ES-I3 (cell line): ENCODE results near the gene JMY.

Source experiments
- H3K36me3 ChIP-seq: 2 replicates; pipeline ENCODE4 v1.6.1; 2013; ENCODE audit warnings: mild to moderate bottlenecking, low read length, control low read depth, moderate library complexity; ENCODE audit not compliant: insufficient read depth
- H3K4me1 ChIP-seq: 2 replicates; pipeline ENCODE4 v1.6.1; 2013; ENCODE audit warnings: mild to moderate bottlenecking, control low read depth, low read length; ENCODE audit not compliant: insufficient read depth
- H3K9ac ChIP-seq: 2 replicates; pipeline ENCODE4 v1.6.1; 2013; ENCODE audit warnings: low read depth, mild to moderate bottlenecking, low read length, moderate library complexity
- H3K9me3 ChIP-seq: 2 replicates; pipeline ENCODE4 v1.6.1; 2013; ENCODE audit warnings: mild to moderate bottlenecking, low read length, moderate library complexity; ENCODE audit not compliant: control insufficient read depth, insufficient read depth

The JMY gene

DNA sequence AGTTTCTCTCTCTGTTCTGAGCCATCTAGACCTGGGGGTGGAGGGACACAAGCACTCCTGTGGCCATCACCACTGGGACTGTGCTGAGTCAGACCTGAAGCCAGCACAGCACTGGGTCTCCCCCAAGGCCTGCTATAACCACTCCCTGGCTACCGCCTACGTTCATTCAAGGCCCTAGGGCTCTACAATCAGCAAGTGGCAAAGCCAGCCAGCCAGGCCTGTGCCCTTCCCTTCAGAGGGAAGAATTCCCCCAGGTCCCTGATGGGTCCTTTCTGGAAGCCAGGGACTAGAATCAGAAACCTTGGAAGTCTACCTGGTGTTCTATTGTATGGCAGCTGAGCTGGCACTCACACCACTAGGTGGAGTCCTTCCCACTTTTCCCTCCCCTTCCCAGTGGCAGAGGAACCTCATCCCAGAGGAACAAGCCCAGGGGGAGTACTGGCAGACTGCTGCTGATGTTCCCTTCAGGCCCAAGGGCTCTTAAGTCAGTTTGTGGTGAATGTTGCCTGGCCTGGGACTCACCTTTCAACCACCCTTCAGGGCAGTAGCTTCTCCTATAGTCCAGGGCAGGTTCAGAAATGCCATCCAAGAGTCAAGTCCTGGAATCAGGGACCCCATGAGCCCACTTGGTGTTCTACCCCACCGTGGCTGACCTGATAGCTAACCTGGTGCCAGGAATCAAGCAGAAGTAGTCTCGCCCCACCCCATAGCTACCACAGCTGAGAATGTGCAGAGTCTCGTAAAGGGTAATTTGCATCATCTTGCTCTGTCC, 20.0 kb downstream of the JMY start:
- Histone ChIP-seq H3K36me3 (no peaks in the 10 kb centered on the region), H3K4me1 (peaks cover 10% of the 10 kb centered on the region), H3K9ac (no peak overlapping the region), H3K9me3 (no peaks in the 10 kb centered on the region; the same call in 1 of the 2 replicates)

DNA sequence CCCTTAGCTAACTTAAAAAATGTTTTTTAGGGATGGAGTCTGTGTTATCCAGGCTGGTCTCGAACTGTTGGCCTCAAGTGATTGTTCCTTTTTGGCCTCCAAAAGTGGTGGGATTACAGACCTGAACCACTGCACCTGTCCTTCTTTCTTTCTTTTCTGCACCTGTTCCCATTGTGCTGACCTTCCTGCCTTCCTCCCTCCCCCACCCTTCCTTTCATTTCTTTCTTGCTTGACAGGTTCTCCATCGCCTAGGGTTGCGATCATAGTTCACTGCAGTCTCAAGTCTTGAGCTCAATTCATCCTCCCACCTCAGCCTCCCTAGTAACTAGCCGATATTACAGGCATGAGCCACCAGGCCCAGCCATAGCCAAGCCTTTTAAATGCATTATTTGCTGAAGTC, 20.6 kb downstream of the JMY start:
- Histone ChIP-seq H3K4me1 (peaks cover 13% of the 10 kb centered on the region), H3K9ac (no peak overlapping the region), H3K9me3 (no peaks in the 10 kb centered on the region; the same call in 1 of the 2 replicates), H3K36me3 (no peaks in the 10 kb centered on the region)

DNA sequence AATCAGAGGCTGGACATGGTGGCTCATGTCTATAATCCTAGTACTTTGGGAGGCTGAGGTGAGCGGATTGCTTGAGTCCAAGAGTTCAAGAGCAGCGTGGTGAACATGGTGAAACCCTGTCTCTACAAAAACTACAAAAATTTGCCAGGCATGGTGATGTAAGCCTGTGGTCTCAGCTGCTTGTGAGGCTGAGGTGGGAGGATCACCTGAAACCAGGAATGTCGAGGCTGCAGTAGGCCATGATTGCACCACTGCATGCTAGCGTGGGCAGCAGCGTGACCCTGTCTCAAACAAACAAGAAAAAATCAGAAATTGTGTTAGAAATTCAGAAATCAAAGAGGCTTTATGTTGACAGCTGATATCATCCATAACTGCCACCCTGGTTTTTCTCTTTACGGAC, 21.4 kb downstream of the JMY start:
- Histone ChIP-seq H3K9me3 (no peaks in the 10 kb centered on the region; the same call in 1 of the 2 replicates), H3K36me3 (no peaks in the 10 kb centered on the region), H3K9ac (no peak overlapping the region), H3K4me1 (peaks cover 19% of the 10 kb centered on the region)

DNA sequence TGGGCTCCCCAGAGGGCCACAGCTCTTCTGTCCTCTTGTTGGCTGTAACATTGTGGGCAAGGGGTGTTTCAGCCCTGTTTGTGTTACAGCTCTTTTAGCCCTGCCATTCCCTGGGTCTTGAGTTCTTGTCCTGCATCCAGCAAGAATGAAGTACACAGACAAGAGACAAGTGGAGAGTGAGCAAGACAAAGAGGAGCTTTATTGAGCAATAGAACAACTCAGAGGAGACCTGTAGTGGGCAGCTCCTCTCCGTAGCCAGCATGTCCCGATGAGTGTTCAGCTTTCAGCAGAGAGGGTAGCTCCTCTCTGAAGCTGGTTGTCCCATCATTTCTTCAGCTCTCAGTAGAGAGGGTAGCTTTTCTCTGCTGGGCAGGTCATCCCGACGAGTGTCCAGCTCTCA, 22.9 kb downstream of the JMY start:
- H3K9ac ChIP-seq, result no peak overlapping the region
- H3K9me3 ChIP-seq, result no peaks in the 10 kb centered on the region; the same call in 1 of the 2 replicates
- no peaks in the 10 kb centered on the region for H3K36me3 ChIP-seq
- H3K4me1 ChIP-seq, result peaks cover 26% of the 10 kb centered on the region

DNA sequence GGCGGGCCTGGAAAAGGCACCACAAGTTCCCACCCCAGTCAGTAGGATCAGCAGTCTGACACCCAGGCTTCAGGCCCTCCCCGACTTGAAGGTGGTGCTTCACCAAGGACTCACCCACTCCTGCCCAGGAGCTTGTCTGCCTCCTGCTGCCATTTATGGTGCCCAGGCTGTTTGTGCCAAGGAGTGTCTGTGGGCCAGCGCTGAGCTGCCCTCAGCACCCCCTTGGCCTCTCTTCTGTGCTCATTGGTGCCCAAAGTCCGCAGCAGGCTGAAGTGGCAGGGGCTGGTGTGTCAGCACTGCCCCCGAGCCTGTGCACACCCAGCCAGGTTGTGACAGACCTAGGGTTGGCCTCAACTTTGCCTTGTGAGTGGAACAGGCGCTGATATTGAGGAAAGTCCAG, 23.5 kb downstream of the JMY start:
- Histone ChIP-seq H3K36me3 (no peaks in the 10 kb centered on the region), H3K9me3 (no peaks in the 10 kb centered on the region; the same call in 1 of the 2 replicates), H3K9ac (no peak overlapping the region), H3K4me1 (peaks cover 22% of the 10 kb centered on the region)

DNA sequence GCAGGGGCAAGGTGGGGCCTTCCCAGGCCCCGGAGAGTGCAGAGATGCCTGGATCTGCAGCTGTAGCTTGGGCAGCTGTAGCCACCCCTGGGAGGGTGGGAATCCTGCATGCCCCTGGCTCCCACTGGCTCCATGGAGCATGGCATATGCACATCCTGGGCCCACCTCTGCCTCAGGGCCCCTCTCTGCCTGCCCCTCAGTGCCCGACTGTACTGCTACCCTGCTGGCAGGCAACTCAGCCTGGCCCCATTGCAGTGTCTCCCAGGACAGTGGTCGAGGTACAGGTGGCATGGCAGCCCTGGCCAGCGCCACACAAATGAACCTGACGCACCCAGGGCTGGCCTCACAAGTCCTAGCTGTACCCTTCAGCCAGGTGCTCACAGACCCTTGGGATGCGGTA, 23.9 kb downstream of the JMY start:
- peaks cover 20% of the 10 kb centered on the region for H3K4me1 ChIP-seq
- H3K36me3 ChIP-seq, result no peaks in the 10 kb centered on the region
- H3K9me3 ChIP-seq, result no peaks in the 10 kb centered on the region; the same call in 1 of the 2 replicates
- no peak overlapping the region for H3K9ac ChIP-seq

DNA sequence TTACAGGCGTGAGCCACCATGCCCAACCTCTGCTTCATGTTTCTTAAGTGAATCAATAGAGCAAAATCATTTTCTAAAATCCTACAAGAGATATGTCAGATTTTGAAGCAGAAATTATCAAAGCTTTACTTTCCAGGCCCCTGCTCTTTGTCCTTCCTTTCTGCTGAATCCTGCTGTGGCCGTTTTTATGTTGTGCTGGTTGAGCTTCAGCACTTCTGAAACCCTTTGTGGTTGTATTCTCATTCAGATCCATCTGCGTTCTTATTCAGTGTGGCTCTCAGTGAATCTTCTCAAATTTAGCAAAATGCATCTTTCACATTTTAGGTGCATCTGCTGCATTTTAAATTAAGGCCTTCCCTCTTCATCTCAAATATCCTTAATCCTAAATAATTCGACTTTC, 26.0 kb downstream of the JMY start:
- H3K9me3 ChIP-seq, result no peaks in the 10 kb centered on the region
- peaks cover 16% of the 10 kb centered on the region for H3K4me1 ChIP-seq
- H3K9ac ChIP-seq, result no peak overlapping the region
- H3K36me3 ChIP-seq, result no peaks in the 10 kb centered on the region

DNA sequence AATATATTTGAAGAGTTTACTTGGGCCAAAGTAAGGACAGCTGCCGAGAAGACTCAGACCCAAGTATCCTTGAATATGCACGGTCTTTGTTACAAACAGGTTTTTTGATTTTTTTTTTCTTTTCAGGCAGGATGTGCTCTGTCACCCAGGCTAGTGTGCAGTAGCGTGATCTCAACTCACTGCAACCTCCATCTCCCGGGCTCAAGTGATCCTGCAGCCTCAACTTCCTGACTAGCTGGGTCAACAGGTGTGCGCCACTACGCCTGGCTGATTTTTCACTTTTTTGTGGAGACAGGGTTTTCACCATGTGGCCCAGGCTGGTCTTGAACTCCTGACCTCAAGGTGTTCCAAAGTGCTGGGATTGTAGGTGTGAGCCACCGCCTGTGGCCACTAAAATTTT, 27.4 kb downstream of the JMY start:
- no peaks in the 10 kb centered on the region for H3K9me3 ChIP-seq
- no peaks in the 10 kb centered on the region for H3K36me3 ChIP-seq
- H3K4me1 ChIP-seq, result peaks cover 16% of the 10 kb centered on the region
- no peak overlapping the region for H3K9ac ChIP-seq

DNA sequence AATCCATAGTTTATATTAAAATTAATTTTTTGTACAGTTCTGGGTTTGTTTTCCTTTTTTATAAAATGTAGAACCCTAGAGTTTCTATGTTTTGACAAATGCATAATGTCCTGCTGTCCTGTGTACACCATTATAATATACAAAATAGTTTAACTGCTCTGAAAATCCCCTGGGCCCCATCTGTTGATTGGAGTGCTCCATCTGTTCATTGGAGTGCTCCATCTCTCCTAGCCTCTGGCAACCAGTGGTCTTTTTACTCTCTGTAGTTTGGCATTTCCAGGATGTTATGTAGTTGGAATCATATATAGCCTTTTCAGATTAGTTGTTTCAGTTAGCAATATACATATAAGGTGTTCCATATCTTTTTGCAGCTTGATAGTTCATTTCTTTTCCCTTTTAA, 31.2 kb downstream of the JMY start:
- Histone ChIP-seq H3K9ac (no peak overlapping the region), H3K4me1 (peaks cover 8% of the 10 kb centered on the region; the same call in 1 of the 2 replicates), H3K9me3 (no peaks in the 10 kb centered on the region), H3K36me3 (no peaks in the 10 kb centered on the region)

DNA sequence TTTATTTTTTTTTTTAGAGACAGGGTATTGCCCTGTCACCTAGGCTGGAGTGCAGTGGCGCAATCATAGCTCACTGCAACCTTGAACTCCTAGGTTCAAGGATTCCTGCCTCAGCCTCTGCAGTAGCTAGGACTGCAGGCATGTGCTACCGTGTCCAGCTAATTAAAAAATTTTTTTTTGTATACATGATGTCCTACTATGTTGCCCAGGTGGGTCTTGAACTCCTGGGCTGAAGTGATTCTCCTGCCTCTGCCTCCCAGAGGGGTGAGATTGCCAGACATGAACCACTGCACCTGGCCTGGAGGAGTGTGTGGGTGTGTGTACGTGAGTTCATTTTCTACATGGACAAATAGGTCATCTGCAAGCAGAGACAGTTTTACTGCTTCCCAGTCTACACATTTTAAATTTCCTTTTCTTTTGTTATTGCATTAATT, 33.8 kb downstream of the JMY start:
- Histone ChIP-seq H3K9me3 (no peaks in the 10 kb centered on the region), H3K36me3 (no peaks in the 10 kb centered on the region), H3K4me1 (no peaks in the 10 kb centered on the region), H3K9ac (no peak overlapping the region)

DNA sequence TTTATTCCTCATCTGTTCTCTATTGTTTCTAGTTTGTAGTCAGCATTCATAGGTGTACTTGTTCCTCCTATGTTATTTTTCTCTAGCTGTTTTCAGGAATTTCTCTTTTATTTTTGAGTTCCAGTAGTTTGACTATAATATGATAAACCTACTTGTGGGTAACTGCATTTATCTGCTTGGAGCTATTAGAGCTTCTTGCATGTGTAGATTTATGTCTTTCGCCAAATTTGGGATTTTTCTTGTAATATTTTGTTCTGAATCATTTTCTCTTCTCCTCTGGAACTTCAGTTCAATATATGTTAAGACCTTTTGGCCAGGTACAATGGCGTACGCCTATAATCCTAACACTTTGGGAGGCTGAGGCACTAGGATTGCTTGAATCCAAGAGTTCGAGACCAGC, 37.4 kb downstream of the JMY start:
- Histone ChIP-seq H3K9ac (no peak overlapping the region), H3K9me3 (no peaks in the 10 kb centered on the region), H3K4me1 (no peaks in the 10 kb centered on the region), H3K36me3 (no peaks in the 10 kb centered on the region)

DNA sequence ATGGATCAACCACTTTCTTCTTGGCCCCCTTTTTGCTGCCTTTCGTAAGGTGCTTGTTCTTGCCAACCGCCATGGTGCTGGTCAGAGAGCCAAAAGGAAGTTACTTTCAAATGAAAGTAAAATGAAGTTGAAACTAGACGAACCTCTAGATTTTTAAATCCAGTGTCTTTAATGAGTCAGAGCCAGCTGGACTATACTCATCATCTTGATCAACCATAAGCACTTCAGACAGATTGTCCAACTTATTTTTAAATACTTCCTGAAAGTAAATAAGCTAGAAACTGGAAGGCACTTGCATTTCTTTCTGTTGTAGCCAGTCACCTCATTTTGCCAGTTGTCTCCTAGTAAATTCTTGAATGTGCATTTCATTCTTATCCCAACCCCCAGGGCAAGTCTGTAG, 48.9 kb downstream of the JMY start:
- H3K9ac ChIP-seq, result no peak overlapping the region
- H3K4me1 ChIP-seq, result no peaks in the 10 kb centered on the region
- no peaks in the 10 kb centered on the region for H3K36me3 ChIP-seq
- H3K9me3 ChIP-seq, result no peaks in the 10 kb centered on the region

DNA sequence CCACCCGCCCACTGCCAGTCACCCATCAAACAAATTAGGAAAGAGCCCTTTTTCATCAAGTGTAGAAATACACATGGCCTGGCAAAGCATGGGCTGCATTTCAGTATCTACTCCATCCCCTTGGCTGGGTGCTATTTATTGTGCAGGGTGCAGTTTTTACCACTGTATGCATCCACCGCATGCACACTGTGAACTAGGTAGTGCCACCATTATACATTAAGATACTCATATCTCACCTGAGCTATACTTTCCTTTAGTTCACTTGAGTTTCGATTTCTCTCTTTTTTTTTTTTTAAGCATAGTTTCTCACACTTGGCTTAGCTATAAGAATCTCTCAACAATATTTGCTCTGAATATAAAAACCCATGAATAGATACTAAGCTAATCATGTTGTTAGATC, 49.4 kb downstream of the JMY start:
- no peak overlapping the region for H3K9ac ChIP-seq
- H3K4me1 ChIP-seq, result no peaks in the 10 kb centered on the region
- H3K36me3 ChIP-seq, result no peaks in the 10 kb centered on the region

DNA sequence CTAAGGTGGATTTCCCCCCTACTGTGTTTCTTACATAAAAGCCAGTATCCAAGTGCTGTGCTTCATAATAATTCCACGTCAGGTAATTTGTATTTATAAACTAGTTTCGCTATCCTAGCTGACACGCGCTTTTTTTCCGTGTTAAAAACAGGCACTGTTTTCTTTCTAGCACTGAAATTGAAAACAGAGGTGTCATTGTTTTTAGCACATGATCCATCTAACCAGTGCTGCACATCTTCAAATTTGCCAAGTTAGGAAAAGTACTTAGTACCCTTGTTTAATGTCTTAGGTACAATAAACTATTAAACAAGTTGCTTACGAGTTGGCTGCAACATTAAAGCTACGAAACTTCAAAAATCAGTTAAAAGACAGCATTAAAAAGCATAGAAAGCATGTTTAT, 49.9 kb downstream of the JMY start:
- H3K9me3 ChIP-seq, result no peaks in the 10 kb centered on the region
- no peaks in the 10 kb centered on the region for H3K36me3 ChIP-seq
- no peak overlapping the region for H3K9ac ChIP-seq
- no peaks in the 10 kb centered on the region for H3K4me1 ChIP-seq

More for the DNA sequence above, 49.4 kb downstream of the JMY start:
- H3K9me3 ChIP-seq, result no peaks in the 10 kb centered on the region

DNA sequence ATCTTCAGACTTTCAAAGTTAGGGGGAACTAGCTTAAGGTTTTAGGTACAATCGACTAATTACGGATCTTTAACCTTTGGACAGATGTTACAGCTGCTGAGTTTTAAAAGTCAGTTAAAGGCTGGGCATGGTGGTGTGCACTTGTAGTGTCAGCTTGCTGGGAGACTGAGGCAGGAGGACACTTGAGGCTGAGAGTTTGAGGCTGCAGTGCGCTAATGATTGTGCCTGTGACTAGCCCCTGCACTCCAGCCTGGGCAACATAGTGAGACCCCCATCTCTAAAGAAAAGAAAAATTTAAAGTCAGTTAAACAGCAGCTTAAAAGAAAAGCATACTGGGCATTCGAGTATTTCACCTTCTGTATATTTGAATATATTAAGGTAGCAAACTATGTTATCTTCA, 51.4 kb downstream of the JMY start:
- no peaks in the 10 kb centered on the region for H3K9me3 ChIP-seq
- H3K4me1 ChIP-seq, result no peaks in the 10 kb centered on the region
- H3K9ac ChIP-seq, result no peak overlapping the region
- H3K36me3 ChIP-seq, result no peaks in the 10 kb centered on the region; the same call in 1 of the 2 replicates
